Right atrium auricular region (tissue), 2 donors: Measurements from ENCODE around the gene MYORG. TPM values are rescaled to one million over a fixed set of nuclear protein-coding genes. Genes with fewer than 3 reads are reported as not detected.

ENCODE experiments used
- DNase-seq: peaks from one replicate; pipeline ENCODE4 v3.0.0-alpha.2; 2019; ENCODE audit warnings: low spot score
- H3K27ac ChIP-seq, 2 donors: fragments of 200-600 bp; sonication (generic); 1 replicate in 1 of 2; 2 replicates in 1 of 2; pipeline ENCODE4 v1.5.1; 2016 to 2019
- H3K27me3 ChIP-seq, 2 donors: fragments of 200-600 bp; sonication (generic); one replicate each; pipeline versions ENCODE4 v1.5.1 to v1.6.0; 2017 to 2019
- H3K36me3 ChIP-seq: fragments of 200-600 bp; sonication (generic); one replicate; pipeline ENCODE4 v1.5.1; 2016
- H3K4me1 ChIP-seq, 2 donors: fragments of 200-600 bp; sonication (generic); one replicate each; pipeline versions ENCODE4 v1.5.1 to v1.6.0; 2017 to 2019
- H3K4me3 ChIP-seq, 2 donors: fragments of 200-600 bp; sonication (generic); 1 replicate in 1 of 2; 2 replicates in 1 of 2; pipeline ENCODE4 v1.5.1; 2017 to 2019; ENCODE audit warnings: mild to moderate bottlenecking in 1 of 2, moderate library complexity in 1 of 2
- H3K9me3 ChIP-seq, 2 donors: fragments of 200-600 bp; sonication (generic); one replicate each; pipeline ENCODE4 v1.5.1; 2019
- total RNA-seq, 2 donors: library from RNA; depleted of rRNA; stranded (reverse); fragments of >200 nt; gene quantifications; one replicate each; pipeline ENCODE4 v1.1.0, GENCODE V29; 2016
- TF ChIP-seq, protein P1 (sequence below), 2 donors: fragments of 200-600 bp; sonication (generic); IDR thresholded peaks; one replicate each; pipeline ENCODE4 v1.5.1; 2019; ENCODE audit warnings: antibody characterized with exemption in 2 of 2

MYORG gene
- total RNA-seq, 2 donors from 2014 or later: 5.4 to 7.4 TPM

DNA sequence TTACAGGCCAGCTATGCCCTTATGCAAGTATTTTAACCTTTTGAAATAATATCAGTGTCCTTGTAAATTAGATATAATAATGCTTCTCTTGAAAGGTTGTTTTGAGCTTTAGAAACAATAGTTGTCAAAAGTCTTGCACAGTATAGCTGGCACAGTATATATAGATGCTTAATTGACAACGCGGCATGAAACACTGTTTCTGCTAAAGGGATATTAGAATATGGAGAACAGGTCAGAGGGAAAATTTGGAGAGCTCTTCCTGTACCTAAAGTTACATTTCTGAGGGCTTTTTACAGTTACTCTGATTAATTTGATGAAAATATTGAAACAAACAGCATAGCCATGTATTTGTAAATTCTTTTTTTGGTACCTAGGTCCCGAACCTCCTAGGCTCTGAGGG, 42.9 kb downstream of the MYORG start:
- Histone ChIP-seq H3K4me3 (no peak overlapping the region), H3K4me1 (peaks cover 0 to 14% of the 10 kb centered on the region in 2 donors), H3K27ac (no peak overlapping the region), H3K9me3 (no peaks in the 10 kb centered on the region), H3K27me3 (no peaks in the 10 kb centered on the region), H3K36me3 (peaks cover 2% of the 10 kb centered on the region)
- TF ChIP-seq, protein P1, sequence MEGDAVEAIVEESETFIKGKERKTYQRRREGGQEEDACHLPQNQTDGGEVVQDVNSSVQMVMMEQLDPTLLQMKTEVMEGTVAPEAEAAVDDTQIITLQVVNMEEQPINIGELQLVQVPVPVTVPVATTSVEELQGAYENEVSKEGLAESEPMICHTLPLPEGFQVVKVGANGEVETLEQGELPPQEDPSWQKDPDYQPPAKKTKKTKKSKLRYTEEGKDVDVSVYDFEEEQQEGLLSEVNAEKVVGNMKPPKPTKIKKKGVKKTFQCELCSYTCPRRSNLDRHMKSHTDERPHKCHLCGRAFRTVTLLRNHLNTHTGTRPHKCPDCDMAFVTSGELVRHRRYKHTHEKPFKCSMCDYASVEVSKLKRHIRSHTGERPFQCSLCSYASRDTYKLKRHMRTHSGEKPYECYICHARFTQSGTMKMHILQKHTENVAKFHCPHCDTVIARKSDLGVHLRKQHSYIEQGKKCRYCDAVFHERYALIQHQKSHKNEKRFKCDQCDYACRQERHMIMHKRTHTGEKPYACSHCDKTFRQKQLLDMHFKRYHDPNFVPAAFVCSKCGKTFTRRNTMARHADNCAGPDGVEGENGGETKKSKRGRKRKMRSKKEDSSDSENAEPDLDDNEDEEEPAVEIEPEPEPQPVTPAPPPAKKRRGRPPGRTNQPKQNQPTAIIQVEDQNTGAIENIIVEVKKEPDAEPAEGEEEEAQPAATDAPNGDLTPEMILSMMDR (IDR thresholded peaks at IDR 0.05): no peak
- no peak for DNase-seq

GRCh38 chr9:34332076-34332964, 44.4 kb downstream of the MYORG start:
- H3K36me3 ChIP-seq: no peaks in the 10 kb centered on the region
- no peaks in the 10 kb centered on the region for H3K27me3 ChIP-seq
- peak overlapping the region in 1 of 2 donors; percentile 48 for H3K27ac ChIP-seq
- no peaks in the 10 kb centered on the region for H3K9me3 ChIP-seq
- TF ChIP-seq, protein P1 (IDR thresholded peaks at IDR 0.05): peak; percentile 28 to 70
- no peak for DNase-seq
- H3K4me3 ChIP-seq: no peak overlapping the region
- H3K4me1 ChIP-seq: peaks cover 0 to 20% of the 10 kb centered on the region in 2 donors

DNA sequence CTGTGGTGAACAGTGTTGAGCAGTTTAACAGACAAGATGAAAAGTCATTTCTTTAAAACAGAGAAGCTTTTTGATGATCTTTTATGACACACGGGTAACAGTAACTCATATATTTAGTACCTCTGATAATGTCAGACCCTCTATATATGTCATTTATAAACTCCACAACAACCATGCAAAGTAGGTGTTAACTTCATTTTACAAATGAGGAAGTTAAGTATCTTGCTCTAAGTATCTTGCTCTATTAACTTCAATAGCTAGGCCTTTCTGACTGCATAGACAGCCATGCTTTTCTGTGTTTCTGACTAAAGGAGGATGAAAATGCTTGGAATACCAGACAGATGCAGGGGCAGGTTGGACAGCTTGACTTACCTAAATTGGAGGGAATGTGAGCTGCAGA, 45.5 kb downstream of the MYORG start:
- Histone ChIP-seq H3K4me3 (no peak overlapping the region), H3K9me3 (no peaks in the 10 kb centered on the region), H3K36me3 (no peaks in the 10 kb centered on the region), H3K27ac (no peak overlapping the region), H3K27me3 (no peaks in the 10 kb centered on the region), H3K4me1 (peaks cover 0 to 20% of the 10 kb centered on the region in 2 donors)
- no peak for DNase-seq
- TF ChIP-seq, protein P1 (IDR thresholded peaks at IDR 0.05): no peak

GRCh38 chr9:34328987-34329832, 47.5 kb downstream of the MYORG start, which contains the start of the genes KIF24 and NUDT2:
Gene KIF24, minus strand, starts transcription at chr9:34329268. Its CDS starts 17,922 bp downstream, at chr9:34311346.
Gene NUDT2, plus strand, starts transcription at chr9:34329569. Its CDS starts 9,471 bp downstream, at chr9:34339040.
- peak within 1 kb of the TSS; percentile 91 to 94 for H3K27ac ChIP-seq
- peak; percentile 99 for DNase-seq
- peaks cover 0 to 20% of the 10 kb centered on the region in 2 donors for H3K4me1 ChIP-seq
- TF ChIP-seq, protein P1 (IDR thresholded peaks at IDR 0.05): no peak
- no peaks in the 10 kb centered on the region for H3K36me3 ChIP-seq
- H3K9me3 ChIP-seq: no peaks in the 10 kb centered on the region
- peak within 1 kb of the TSS; percentile 60 to 79 for H3K4me3 ChIP-seq
- H3K27me3 ChIP-seq: no peaks in the 10 kb centered on the region

DNA sequence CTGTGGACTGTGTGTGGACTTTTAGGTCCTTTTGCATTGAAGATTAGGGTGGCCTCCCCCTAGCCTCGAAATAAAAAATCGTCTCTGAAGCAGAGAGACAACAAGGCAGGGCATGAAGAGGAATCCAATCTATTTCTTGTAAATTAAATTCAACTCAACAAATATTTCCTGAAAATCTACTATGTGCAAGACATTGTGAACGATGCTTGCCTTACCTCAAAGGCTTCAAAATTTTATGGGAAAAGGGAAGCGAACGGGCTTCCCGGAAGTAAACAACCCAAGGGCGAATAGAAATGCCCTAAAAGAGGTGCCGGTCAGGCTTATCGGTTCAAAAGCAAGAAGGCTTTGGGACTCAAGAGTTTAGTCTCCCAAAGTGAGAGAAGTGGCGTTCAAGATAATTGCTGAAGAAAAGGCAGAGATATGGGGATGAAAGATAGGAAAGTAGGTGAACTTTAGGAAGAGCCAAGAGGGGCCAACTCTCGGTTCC, 48.2 kb downstream of the MYORG start:
- Histone ChIP-seq H3K27me3 (no peaks in the 10 kb centered on the region), H3K4me1 (peaks cover 0 to 20% of the 10 kb centered on the region in 2 donors), H3K9me3 (no peaks in the 10 kb centered on the region), H3K36me3 (no peaks in the 10 kb centered on the region), H3K4me3 (peak overlapping the region; percentile 49 to 79), H3K27ac (peak overlapping the region; percentile 37 to 65)
- no peak for DNase-seq
- TF ChIP-seq, protein P1 (IDR thresholded peaks at IDR 0.05): no peak
